LNCaP clone FGC (cell line): Measurements from ENCODE around the gene CFAP161.

Experiments used
- DNase-seq: peaks from one replicate; pipeline ENCODE4 v3.0.0-alpha.2; 2011; ENCODE audit warnings: low read depth
- H3K4me3 ChIP-seq: 2 replicates; pipeline ENCODE4 v1.5.1; 2011; ENCODE audit warnings: mild to moderate bottlenecking, low read depth, low read length, control low read depth
- CTCF ChIP-seq: IDR thresholded peaks from 2 replicates; pipeline ENCODE4 v1.5.1; 2012; ENCODE audit warnings: mild to moderate bottlenecking; ENCODE audit not compliant: control insufficient read depth, insufficient read depth; ENCODE audit errors: extremely low read depth

The CFAP161 gene

DNA sequence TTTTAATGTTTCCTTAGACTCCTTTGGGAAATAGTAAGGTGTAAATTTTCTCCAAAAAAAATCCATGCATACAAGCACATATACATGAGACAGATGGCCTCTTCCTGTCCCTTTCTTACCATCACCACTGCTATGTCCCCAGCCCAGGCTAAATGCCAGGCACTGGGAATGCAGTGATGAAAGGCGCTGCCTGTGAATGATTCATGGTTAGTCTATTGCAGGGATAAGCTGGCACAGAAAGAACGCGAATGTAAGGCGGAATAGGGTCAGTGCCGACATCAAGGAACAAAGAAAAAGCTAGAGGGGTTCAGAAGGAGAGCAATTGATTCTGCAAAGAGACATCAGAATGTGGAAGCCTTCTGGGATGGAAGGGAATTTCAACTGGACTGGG, 36.2 kb upstream of the CFAP161 start:
- no peak for TF ChIP-seq CTCF
- no peak overlapping the region for H3K4me3 ChIP-seq
- no peak for DNase-seq

GRCh38 chr15:81098349-81098748, 35.7 kb upstream of the CFAP161 start:
- DNase-seq, result no peak
- no peak overlapping the region for H3K4me3 ChIP-seq
- TF ChIP-seq CTCF, result no peak

- no peak overlapping the region for H3K4me3 ChIP-seq
- no peak for DNase-seq
- no peak for TF ChIP-seq CTCF
Observed at GRCh38 chr15:81098861-81099651, 35.0 kb upstream of the CFAP161 start.

- H3K4me3 ChIP-seq, result no peak overlapping the region
- no peak for TF ChIP-seq CTCF
- no peak for DNase-seq
Observed at GRCh38 chr15:81101894-81102815, 31.9 kb upstream of the CFAP161 start.

DNA sequence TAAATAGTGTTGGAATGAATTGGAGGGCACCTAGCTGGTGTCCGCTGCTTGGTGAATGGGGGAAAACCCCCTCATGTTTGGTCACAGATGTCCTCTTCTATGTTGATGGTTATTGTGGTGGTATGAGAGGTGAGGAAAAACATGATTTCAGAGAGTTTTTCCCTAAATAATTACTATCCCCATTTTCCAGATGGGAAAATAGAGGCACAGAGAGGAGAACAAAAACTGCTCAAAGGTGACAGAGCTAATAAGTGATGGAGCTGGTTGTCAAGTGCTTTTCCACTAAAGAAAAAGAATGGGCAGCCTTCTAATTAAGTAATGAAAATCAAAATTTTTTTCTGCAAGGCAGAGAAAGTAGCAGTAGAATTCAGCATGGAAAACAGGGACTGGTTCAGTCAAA, 30.2 kb upstream of the CFAP161 start:
- no peak for TF ChIP-seq CTCF
- no peak for DNase-seq

DNA sequence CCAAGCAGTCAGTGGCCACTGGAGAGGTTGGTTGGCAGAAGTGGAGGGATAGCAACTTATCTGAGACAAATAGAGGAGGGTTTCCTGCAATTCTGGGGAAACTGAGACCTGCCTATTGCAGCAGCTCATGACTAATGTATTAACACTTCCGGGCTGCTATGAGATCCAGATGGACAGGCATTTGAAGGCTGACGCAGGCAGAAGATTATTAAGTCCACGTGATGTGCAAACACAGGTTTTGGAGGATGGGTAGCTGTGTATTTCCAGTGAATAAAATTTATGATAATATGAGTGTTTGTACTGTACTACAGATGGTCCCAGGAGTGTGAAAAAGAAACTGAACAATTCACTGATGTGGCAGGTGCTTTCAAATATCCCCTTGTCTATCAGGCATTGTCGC, 28.5 kb upstream of the CFAP161 start:
- no peak overlapping the region for H3K4me3 ChIP-seq
- no peak for TF ChIP-seq CTCF
- no peak for DNase-seq

More for the DNA sequence above, 30.2 kb upstream of the CFAP161 start:
- H3K4me3 ChIP-seq, result no peak overlapping the region
